IMR-90 (cell line): ENCODE results near the gene ID1. TPM values are rescaled to one million over a fixed set of nuclear protein-coding genes. Genes with fewer than 3 reads are reported as not detected.

Experiments used
- ATAC-seq: fragments of 200-7000 bp; cut with Tn5 transposase; 2 replicates; pipeline ENCODE4 v1.9.1; 2020; ENCODE audit warnings: low read depth, mild to moderate bottlenecking, moderate library complexity
- BruUV-seq: library from RNA; stranded (reverse); fragments of 400-500 nt; replicated peaks from 2 replicates; lab custom pipeline; 2021; lab: Mats Ljungman, UMichigan
- CTCF ChIA-PET: fragments of 300-600 bp; formaldehyde crosslinking; extraction: SDS; loops from one replicate; lab custom pipeline; 2021; ENCODE audit warnings: antibody characterized with exemption; lab: Yijun Ruan, JAX
- POLR2A ChIA-PET: fragments of 300-600 bp; sonication (Branson Sonifier 250); formaldehyde crosslinking; loops from one replicate; lab custom pipeline; 2022; ENCODE audit warnings: antibody characterized with exemption; ENCODE audit not compliant: unreplicated experiment; lab: Charles Lee
- DNase-seq: peaks from one replicate; pipeline ENCODE4 v3.0.0; 2013
- H2AFZ ChIP-seq: replicated peaks from 2 replicates; pipeline ENCODE3; 2013; ENCODE audit warnings: low read length, mild to moderate bottlenecking; ENCODE audit not compliant: poor library complexity
- H2AK5ac ChIP-seq: 2 replicates; pipeline ENCODE4 v1.6.1; 2013; ENCODE audit warnings: low read depth, low read length, inconsistent platforms
- H2AK9ac ChIP-seq: replicated peaks from 2 replicates; pipeline ENCODE3; 2013; ENCODE audit warnings: mild to moderate bottlenecking, low read depth, low read length, moderate library complexity; ENCODE audit not compliant: poor library complexity
- H2BK120ac ChIP-seq: 2 replicates; pipeline ENCODE4 v1.6.1; 2013; ENCODE audit warnings: low read depth, low read length, inconsistent platforms
- H2BK15ac ChIP-seq: 3 replicates; pipeline ENCODE4 v1.6.1; 2013; ENCODE audit warnings: low read depth, low read length, inconsistent platforms
- H2BK20ac ChIP-seq: 2 replicates; pipeline ENCODE4 v1.6.1; 2013; ENCODE audit warnings: low read depth, mild to moderate bottlenecking, inconsistent platforms, low read length, moderate library complexity
- H2BK5ac ChIP-seq: 2 replicates; pipeline ENCODE4 v1.6.1; 2013; ENCODE audit warnings: mild to moderate bottlenecking, low read depth, low read length, inconsistent platforms; ENCODE audit not compliant: poor library complexity, severe bottlenecking
- H3K14ac ChIP-seq: replicated peaks from 2 replicates; pipeline ENCODE4 v1.6.1; 2013; ENCODE audit warnings: low read depth, low read length, inconsistent platforms
- H3K18ac ChIP-seq: 2 replicates; pipeline ENCODE4 v1.6.1; 2013; ENCODE audit warnings: low read depth, low read length, control low read depth
- H3K23ac ChIP-seq: 2 replicates; pipeline ENCODE4 v1.6.1; 2013; ENCODE audit warnings: low read depth, low read length, inconsistent platforms
- H3K27ac ChIP-seq: 2 replicates; pipeline ENCODE4 v1.5.1; 2013; ENCODE audit warnings: mild to moderate bottlenecking, control low read depth, low read length; ENCODE audit not compliant: insufficient read depth
- H3K27me3 ChIP-seq: 2 replicates; pipeline ENCODE4 v1.6.1; 2013; ENCODE audit warnings: low read length; ENCODE audit not compliant: control insufficient read depth, insufficient read depth
- H3K36me3 ChIP-seq: 2 replicates; pipeline ENCODE4 v1.6.1; 2013; ENCODE audit warnings: low read length, mixed read lengths; ENCODE audit not compliant: control insufficient read depth, insufficient read depth
- H3K4ac ChIP-seq: 2 replicates; pipeline ENCODE4 v1.6.1; 2013; ENCODE audit warnings: low read depth, low read length, inconsistent platforms
- H3K4me1 ChIP-seq: 2 replicates; pipeline ENCODE4 v1.6.1; 2013; ENCODE audit warnings: low read length, mixed read lengths; ENCODE audit not compliant: control insufficient read depth, insufficient read depth
- H3K4me2 ChIP-seq: 2 replicates; pipeline ENCODE4 v1.6.1; 2013; ENCODE audit warnings: low read depth, mild to moderate bottlenecking, control low read depth, low read length, moderate library complexity
- H3K4me3 ChIP-seq: 2 replicates; pipeline ENCODE4 v1.5.1; 2013; ENCODE audit warnings: low read depth, mild to moderate bottlenecking, control low read depth, low read length, moderate library complexity; ENCODE audit not compliant: insufficient read depth
- H3K56ac ChIP-seq: 2 replicates; pipeline ENCODE4 v1.6.1; 2013; ENCODE audit warnings: low read length, inconsistent platforms; ENCODE audit not compliant: insufficient read depth; ENCODE audit errors: extremely low read depth
- H3K79me1 ChIP-seq, 2 experiments: 2 replicates each; pipeline ENCODE4 v1.6.1; 2013; ENCODE audit warnings: low read length in 2 of 2, inconsistent platforms in 1 of 2, low read depth in 1 of 2
- H3K9ac ChIP-seq: 2 replicates; pipeline ENCODE4 v1.6.1; 2013; ENCODE audit warnings: low read depth, low read length, control low read depth
- H3K9me1 ChIP-seq: 2 replicates; pipeline ENCODE4 v1.6.1; 2013; ENCODE audit warnings: low read length, inconsistent platforms; ENCODE audit not compliant: insufficient read depth
- H3K9me3 ChIP-seq: 2 replicates; pipeline ENCODE4 v1.6.1; 2013; ENCODE audit warnings: low read length; ENCODE audit not compliant: control insufficient read depth, insufficient read depth
- H4K20me1 ChIP-seq: 2 replicates; pipeline ENCODE4 v1.6.1; 2013; ENCODE audit warnings: low read length, inconsistent platforms; ENCODE audit not compliant: insufficient read depth
- H4K5ac ChIP-seq: 2 replicates; pipeline ENCODE4 v1.6.1; 2013; ENCODE audit warnings: mild to moderate bottlenecking, low read depth, low read length, control low read depth
- H4K8ac ChIP-seq, 2 experiments: 2 replicates each; pipeline ENCODE4 v1.6.1; 2013; ENCODE audit warnings: low read depth in 2 of 2, low read length in 2 of 2, control low read depth in 1 of 2, inconsistent platforms in 1 of 2
- H4K91ac ChIP-seq: 2 replicates; pipeline ENCODE4 v1.6.1; 2013; ENCODE audit warnings: low read depth, low read length, inconsistent platforms; ENCODE audit not compliant: insufficient read depth
- BHLHE40 ChIP-seq: fragments of 150-350 bp; IDR thresholded peaks from 2 replicates; pipeline ENCODE4 v1.6.1; 2016; ENCODE audit warnings: mild to moderate bottlenecking, low read depth, low read length
- CEBPB ChIP-seq: IDR thresholded peaks from 2 replicates; pipeline ENCODE4 v1.6.1; 2012; ENCODE audit warnings: low read depth, low read length, improper control_type of control experiment
- CHD1 ChIP-seq: IDR thresholded peaks from 2 replicates; pipeline ENCODE4 v1.6.1; 2012; ENCODE audit warnings: low read depth, low read length, improper control_type of control experiment
- FOS ChIP-seq: fragments of 150-350 bp; IDR thresholded peaks from 2 replicates; pipeline ENCODE4 v1.6.1; 2016; ENCODE audit warnings: low read depth, low read length
- MAFK ChIP-seq: IDR thresholded peaks from 2 replicates; pipeline ENCODE4 v1.6.1; 2012; ENCODE audit warnings: low read depth, low read length, improper control_type of control experiment
- MAZ ChIP-seq: IDR thresholded peaks from 2 replicates; pipeline ENCODE4 v1.6.1; 2012; ENCODE audit warnings: low read depth, mild to moderate bottlenecking, low read length, improper control_type of control experiment, moderate library complexity, borderline replicate concordance
- MXI1 ChIP-seq: IDR thresholded peaks from 2 replicates; pipeline ENCODE4 v1.6.1; 2012; ENCODE audit warnings: low read depth, mild to moderate bottlenecking, low read length, moderate library complexity, borderline replicate concordance
- NFE2L2 ChIP-seq: fragments of 150-350 bp; IDR thresholded peaks from 2 replicates; pipeline ENCODE4 v1.6.1; 2016; ENCODE audit warnings: low read depth, mild to moderate bottlenecking, low read length
- POLR2A ChIP-seq: IDR thresholded peaks from 2 replicates; pipeline ENCODE4 v1.6.1; 2012; ENCODE audit warnings: mild to moderate bottlenecking, low read depth, low read length
- RAD21 ChIP-seq: IDR thresholded peaks from 2 replicates; pipeline ENCODE4 v1.6.1; 2012; ENCODE audit warnings: low read length, improper control_type of control experiment
- RCOR1 ChIP-seq: IDR thresholded peaks from 2 replicates; pipeline ENCODE4 v1.6.1; 2012; ENCODE audit warnings: mild to moderate bottlenecking, low read length, improper control_type of control experiment; ENCODE audit not compliant: insufficient replicate concordance
- RFX5 ChIP-seq: IDR thresholded peaks from 2 replicates; pipeline ENCODE4 v1.8.0; 2012; ENCODE audit warnings: low read depth, mild to moderate bottlenecking, low read length, moderate library complexity
- SMC3 ChIP-seq: fragments of 150-350 bp; IDR thresholded peaks from 2 replicates; pipeline ENCODE4 v1.6.1; 2016; ENCODE audit warnings: low read depth, mild to moderate bottlenecking, antibody characterized with exemption, low read length, moderate library complexity
- WGBS, 2 experiments: methylation state at CpG; one replicate each; pipeline versions ENCODE4 v1.1.5 to v1.1.7; 2013; ENCODE audit warnings: missing lambda C conversion rate in 2 of 2; ENCODE audit not compliant: insufficient read length in 1 of 2; ENCODE audit errors: extremely low coverage in 2 of 2; 5-methylcytosine and 5-hydroxymethylcytosine counted together
- dilution Hi-C: fragments of 300-500 bp; cut with HindIII; formaldehyde crosslinking; loops from one replicate; pipeline ENCODE4 v1.14.3; 2018; ENCODE audit warnings: low sequenced_read_pairs; ENCODE audit not compliant: unreplicated experiment
- in situ Hi-C: fragments of 300-500 bp; cut with MboI; formaldehyde crosslinking; loops from 3 replicates; pipeline ENCODE4 v1.14.3; 2019; ENCODE audit warnings: low sequenced_read_pairs, inconsistent platforms, mixed read lengths
- intact Hi-C: fragments of 100-400 bp; cut with micrococcal nuclease; formaldehyde crosslinking; loops from 2 replicates; pipeline ENCODE4 v1.10.0; 2022
- polyA plus RNA-seq, 3 experiments: library from polyadenylated mRNA; depleted of rRNA; stranded (reverse); fragments of >200 nt; gene quantifications; 2 replicates each; pipeline ENCODE4 v1.2.3, GENCODE V29; 2012; ENCODE audit warnings: low replicate concordance in 1 of 3
- total RNA-seq: library from RNA; depleted of rRNA; stranded (reverse); fragments of >200 nt; gene quantifications from 2 replicates; pipeline ENCODE4 v1.2.3, GENCODE V29; 2012
- TF ChIP-seq, protein P1 (sequence below): fragments of 150-350 bp; IDR thresholded peaks from 2 replicates; pipeline ENCODE4 v1.6.1; 2016; ENCODE audit warnings: low read depth, mild to moderate bottlenecking, low read length, moderate library complexity, borderline replicate concordance
- TF ChIP-seq, protein P2 (sequence below): conservative IDR thresholded peaks from 2 replicates; pipeline ENCODE4 v1.5.1; 2012; ENCODE audit warnings: mild to moderate bottlenecking, low read depth, low read length, improper control_type of control experiment
- TF ChIP-seq, protein P3 (sequence below): fragments of 150-350 bp; IDR thresholded peaks from 2 replicates; pipeline ENCODE4 v1.6.1; 2017; ENCODE audit warnings: mild to moderate bottlenecking, antibody characterized with exemption, low read length, low read depth

ID1 gene
- total and polyA plus RNA-seq, 2 of the 4 experiments (the other 2 are of a cell fraction) = 148 to 174 TPM

DNA sequence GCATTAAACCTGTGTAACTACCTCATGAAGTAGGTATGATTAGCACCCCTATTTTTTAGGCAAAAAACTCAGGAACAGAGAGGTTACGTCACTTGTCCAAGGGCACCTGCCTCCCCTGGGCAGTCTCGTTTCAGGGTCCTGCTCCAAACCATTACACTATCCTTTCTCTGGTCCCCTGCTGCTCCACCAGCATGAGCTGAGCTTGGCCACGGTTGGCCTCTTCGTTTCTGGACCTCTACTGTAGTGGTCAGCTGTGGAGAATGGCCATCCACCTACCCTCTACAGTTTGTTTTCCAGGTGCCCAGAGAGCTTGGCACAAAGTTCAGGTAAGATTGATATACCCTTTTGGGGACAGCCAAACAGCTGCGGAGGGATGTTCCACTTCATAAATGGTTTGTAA lies 49.4 kb downstream of the ID1 start:
- intact Hi-C loops (no loop called here), in situ Hi-C loops (no loop called here), dilution Hi-C loops (no loop called here)
- H4K5ac ChIP-seq = no peak overlapping the region
- H2AFZ ChIP-seq = no peak overlapping the region
- no peak overlapping the region for H2BK15ac ChIP-seq
- no peaks in the 10 kb centered on the region for H3K27me3 ChIP-seq
- H2AK9ac ChIP-seq = no peak overlapping the region
- peaks cover 6% of the 10 kb centered on the region; the same call in 1 of the 2 replicates for H3K4me1 ChIP-seq
- no peak overlapping the region for H4K8ac ChIP-seq
- no peak overlapping the region for H3K4me3 ChIP-seq
- no peak overlapping the region for H2BK20ac ChIP-seq
- DNase-seq (no peak), ATAC-seq (no peak)
- WGBS, 2 experiments = 80% methylated on average over 1 of the region's 5 CpGs; no CpG with 5 or more reads in 1 of the 2 experiments
- H3K79me1 ChIP-seq = no peaks in the 10 kb centered on the region
- CTCF ChIA-PET = interaction anchor here (0.5 to 0.7 kb wide), 2 partner anchors 73 to 194 kb away, joined by 3 to 5 read pairs; no protein-coding TSS in a partner anchor
- H4K20me1 ChIP-seq = no peaks in the 10 kb centered on the region
- H3K9me3 ChIP-seq = no peaks in the 10 kb centered on the region
- peaks cover 4% of the 10 kb centered on the region for H3K9me1 ChIP-seq
- BruUV-seq = no TSS peak
- no peaks in the 10 kb centered on the region for H3K36me3 ChIP-seq
- H3K23ac ChIP-seq = no peak overlapping the region
- H2AK5ac ChIP-seq = no peak overlapping the region
- TF ChIP-seq RCOR1 (no peak), FOS (no peak), MAFK (no peak), SMC3 (no peak), RAD21 (no peak), MXI1 (no peak), RFX5 (no peak), POLR2A (no peak), MAZ (no peak), CHD1 (no peak), BHLHE40 (no peak), NFE2L2 (no peak), CEBPB (no peak)
- TF ChIP-seq, protein P1, sequence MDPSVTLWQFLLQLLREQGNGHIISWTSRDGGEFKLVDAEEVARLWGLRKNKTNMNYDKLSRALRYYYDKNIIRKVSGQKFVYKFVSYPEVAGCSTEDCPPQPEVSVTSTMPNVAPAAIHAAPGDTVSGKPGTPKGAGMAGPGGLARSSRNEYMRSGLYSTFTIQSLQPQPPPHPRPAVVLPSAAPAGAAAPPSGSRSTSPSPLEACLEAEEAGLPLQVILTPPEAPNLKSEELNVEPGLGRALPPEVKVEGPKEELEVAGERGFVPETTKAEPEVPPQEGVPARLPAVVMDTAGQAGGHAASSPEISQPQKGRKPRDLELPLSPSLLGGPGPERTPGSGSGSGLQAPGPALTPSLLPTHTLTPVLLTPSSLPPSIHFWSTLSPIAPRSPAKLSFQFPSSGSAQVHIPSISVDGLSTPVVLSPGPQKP = no peak
- TF ChIP-seq, protein P2, sequence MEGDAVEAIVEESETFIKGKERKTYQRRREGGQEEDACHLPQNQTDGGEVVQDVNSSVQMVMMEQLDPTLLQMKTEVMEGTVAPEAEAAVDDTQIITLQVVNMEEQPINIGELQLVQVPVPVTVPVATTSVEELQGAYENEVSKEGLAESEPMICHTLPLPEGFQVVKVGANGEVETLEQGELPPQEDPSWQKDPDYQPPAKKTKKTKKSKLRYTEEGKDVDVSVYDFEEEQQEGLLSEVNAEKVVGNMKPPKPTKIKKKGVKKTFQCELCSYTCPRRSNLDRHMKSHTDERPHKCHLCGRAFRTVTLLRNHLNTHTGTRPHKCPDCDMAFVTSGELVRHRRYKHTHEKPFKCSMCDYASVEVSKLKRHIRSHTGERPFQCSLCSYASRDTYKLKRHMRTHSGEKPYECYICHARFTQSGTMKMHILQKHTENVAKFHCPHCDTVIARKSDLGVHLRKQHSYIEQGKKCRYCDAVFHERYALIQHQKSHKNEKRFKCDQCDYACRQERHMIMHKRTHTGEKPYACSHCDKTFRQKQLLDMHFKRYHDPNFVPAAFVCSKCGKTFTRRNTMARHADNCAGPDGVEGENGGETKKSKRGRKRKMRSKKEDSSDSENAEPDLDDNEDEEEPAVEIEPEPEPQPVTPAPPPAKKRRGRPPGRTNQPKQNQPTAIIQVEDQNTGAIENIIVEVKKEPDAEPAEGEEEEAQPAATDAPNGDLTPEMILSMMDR = no peak
- TF ChIP-seq, protein P3, sequence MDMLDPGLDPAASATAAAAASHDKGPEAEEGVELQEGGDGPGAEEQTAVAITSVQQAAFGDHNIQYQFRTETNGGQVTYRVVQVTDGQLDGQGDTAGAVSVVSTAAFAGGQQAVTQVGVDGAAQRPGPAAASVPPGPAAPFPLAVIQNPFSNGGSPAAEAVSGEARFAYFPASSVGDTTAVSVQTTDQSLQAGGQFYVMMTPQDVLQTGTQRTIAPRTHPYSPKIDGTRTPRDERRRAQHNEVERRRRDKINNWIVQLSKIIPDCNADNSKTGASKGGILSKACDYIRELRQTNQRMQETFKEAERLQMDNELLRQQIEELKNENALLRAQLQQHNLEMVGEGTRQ = no peak
- H3K9ac ChIP-seq = no peak overlapping the region
- POLR2A ChIA-PET = interaction anchor here (0.7 kb wide), 1 partner anchor 13 kb away, joined by 3 read pairs; no protein-coding TSS in a partner anchor
- no peak overlapping the region for H3K14ac ChIP-seq
- H3K4ac ChIP-seq = no peak overlapping the region
- no peak overlapping the region for H3K27ac ChIP-seq
- H3K18ac ChIP-seq = no peak overlapping the region
- H3K56ac ChIP-seq = no peak overlapping the region
- no peak overlapping the region for H2BK120ac ChIP-seq
- H2BK5ac ChIP-seq = no peak overlapping the region
- H4K91ac ChIP-seq = no peak overlapping the region
- H3K4me2 ChIP-seq = no peak overlapping the region
